SW480 (cell line): ENCODE data around the gene PRTFDC1.

Experiments used
- DNase-seq: peaks from one replicate; pipeline ENCODE4 v3.0.0-alpha.2; 2016; ENCODE audit warnings: low spot score

PRTFDC1 gene

GRCh38 chr10:24872049-24872789, 80.2 kb downstream of the PRTFDC1 start:
- no peak for DNase-seq

GRCh38 chr10:24871011-24871935, 81.1 kb downstream of the PRTFDC1 start:
- no peak for DNase-seq

- peak; percentile 18 for DNase-seq
Measured at GRCh38 chr10:24869354-24870015, 82.9 kb downstream of the PRTFDC1 start.

- no peak for DNase-seq
Measured at GRCh38 chr10:24866604-24867583, 85.5 kb downstream of the PRTFDC1 start.

- no peak for DNase-seq
Measured at GRCh38 chr10:24865783-24866182, 86.6 kb downstream of the PRTFDC1 start.

GRCh38 chr10:24862589-24862988, 89.8 kb downstream of the PRTFDC1 start:
- DNase-seq = peak; percentile 14

GRCh38 chr10:24858288-24859270, 93.8 kb downstream of the PRTFDC1 start:
- DNase-seq = no peak

GRCh38 chr10:24857031-24857725, 95.2 kb downstream of the PRTFDC1 start:
- DNase-seq = no peak

- DNase-seq = no peak
Measured at GRCh38 chr10:24854256-24854655, 98.2 kb downstream of the PRTFDC1 start.

GRCh38 chr10:24853661-24854060, 98.7 kb downstream of the PRTFDC1 start:
- no peak for DNase-seq

- no peak for DNase-seq
Measured at GRCh38 chr10:24851629-24852028, 100.8 kb downstream of the PRTFDC1 start.

GRCh38 chr10:24850727-24851296, 101.6 kb downstream of the PRTFDC1 start:
- DNase-seq = no peak

GRCh38 chr10:24849501-24850299, 102.7 kb downstream of the PRTFDC1 start:
- no peak for DNase-seq

- DNase-seq = no peak
Measured at GRCh38 chr10:24849051-24849450, 103.4 kb downstream of the PRTFDC1 start.

GRCh38 chr10:24848195-24848594, 104.2 kb downstream of the PRTFDC1 start:
- DNase-seq = no peak

- DNase-seq = no peak
Measured at GRCh38 chr10:24847112-24848070, 105.0 kb downstream of the PRTFDC1 start.

- DNase-seq = no peak
Measured at GRCh38 chr10:24844742-24845141, 107.7 kb downstream of the PRTFDC1 start.
